ENCODE data around the gene FREM1.

DNA sequence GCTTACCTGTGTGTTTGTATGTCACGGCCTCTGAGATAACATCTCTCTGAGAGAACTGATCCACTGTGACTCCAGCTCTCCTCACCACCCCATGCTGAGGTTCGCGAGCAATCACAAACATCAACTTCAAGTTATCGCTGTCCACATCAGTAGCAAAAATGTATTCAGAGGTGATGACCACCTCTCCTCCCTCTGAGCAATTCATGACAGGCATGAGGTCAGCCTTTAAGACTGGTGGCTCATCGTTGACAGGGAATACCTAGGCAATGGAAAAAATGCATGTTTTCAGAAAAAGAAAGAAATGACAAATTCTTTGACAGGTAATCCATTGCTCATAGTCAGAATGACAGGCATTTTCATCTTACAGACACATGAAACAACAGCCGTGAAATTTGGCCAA, 97.4 kb downstream of the FREM1 start:
- TF ChIP-seq, protein P1, sequence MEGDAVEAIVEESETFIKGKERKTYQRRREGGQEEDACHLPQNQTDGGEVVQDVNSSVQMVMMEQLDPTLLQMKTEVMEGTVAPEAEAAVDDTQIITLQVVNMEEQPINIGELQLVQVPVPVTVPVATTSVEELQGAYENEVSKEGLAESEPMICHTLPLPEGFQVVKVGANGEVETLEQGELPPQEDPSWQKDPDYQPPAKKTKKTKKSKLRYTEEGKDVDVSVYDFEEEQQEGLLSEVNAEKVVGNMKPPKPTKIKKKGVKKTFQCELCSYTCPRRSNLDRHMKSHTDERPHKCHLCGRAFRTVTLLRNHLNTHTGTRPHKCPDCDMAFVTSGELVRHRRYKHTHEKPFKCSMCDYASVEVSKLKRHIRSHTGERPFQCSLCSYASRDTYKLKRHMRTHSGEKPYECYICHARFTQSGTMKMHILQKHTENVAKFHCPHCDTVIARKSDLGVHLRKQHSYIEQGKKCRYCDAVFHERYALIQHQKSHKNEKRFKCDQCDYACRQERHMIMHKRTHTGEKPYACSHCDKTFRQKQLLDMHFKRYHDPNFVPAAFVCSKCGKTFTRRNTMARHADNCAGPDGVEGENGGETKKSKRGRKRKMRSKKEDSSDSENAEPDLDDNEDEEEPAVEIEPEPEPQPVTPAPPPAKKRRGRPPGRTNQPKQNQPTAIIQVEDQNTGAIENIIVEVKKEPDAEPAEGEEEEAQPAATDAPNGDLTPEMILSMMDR (IDR thresholded peaks at IDR 0.05) = no peak
- TF ChIP-seq ZFX (IDR thresholded peaks at IDR 0.05; ENCODE audit: borderline replicate concordance) = no peak

Data from 22Rv1 (cell line).